IPS DF 4.7 (cell line): ENCODE data around the gene TMEFF1.

ENCODE experiments used
- DNase-seq: peaks from one replicate; pipeline ENCODE4 v3.0.0-alpha.2; 2013; ENCODE audit warnings: low spot score; ENCODE audit errors: extremely low read depth

TMEFF1 gene

GRCh38 chr9:100445903-100446549 is 26.9 kb upstream of the TMEFF1 start:
- DNase-seq, result no peak

GRCh38 chr9:100447041-100447440 is 25.9 kb upstream of the TMEFF1 start:
- DNase-seq, result no peak

GRCh38 chr9:100448266-100448665 is 24.7 kb upstream of the TMEFF1 start:
- no peak for DNase-seq

- no peak for DNase-seq
Measured at GRCh38 chr9:100449420-100449819, 23.5 kb upstream of the TMEFF1 start.

GRCh38 chr9:100452894-100453293 is 20.1 kb upstream of the TMEFF1 start:
- no peak for DNase-seq

GRCh38 chr9:100455470-100455869 is 17.5 kb upstream of the TMEFF1 start:
- DNase-seq, result no peak

GRCh38 chr9:100457517-100457916 is 15.4 kb upstream of the TMEFF1 start:
- no peak for DNase-seq

- no peak for DNase-seq
Measured at GRCh38 chr9:100459963-100460362, 13.0 kb upstream of the TMEFF1 start.

GRCh38 chr9:100465274-100465673 is 7.7 kb upstream of the TMEFF1 start:
- no peak for DNase-seq

GRCh38 chr9:100465761-100466160 is 7.2 kb upstream of the TMEFF1 start:
- DNase-seq, result no peak

GRCh38 chr9:100466171-100466828 is 6.6 kb upstream of the TMEFF1 start:
- DNase-seq, result no peak

GRCh38 chr9:100466829-100467221 is 6.1 kb upstream of the TMEFF1 start:
- no peak for DNase-seq

GRCh38 chr9:100468041-100468440 is 4.9 kb upstream of the TMEFF1 start:
- no peak for DNase-seq

- no peak for DNase-seq
Measured at GRCh38 chr9:100472268-100472667, 681 bp upstream of the TMEFF1 start.

- DNase-seq, result no peak
Measured at GRCh38 chr9:100473276-100474081, 530 bp downstream of the TMEFF1 start.

- DNase-seq, result no peak
Measured at GRCh38 chr9:100474082-100474923, 1.4 kb downstream of the TMEFF1 start.

GRCh38 chr9:100474924-100475276 is 2.0 kb downstream of the TMEFF1 start:
- no peak for DNase-seq

GRCh38 chr9:100477241-100477640 is 4.3 kb downstream of the TMEFF1 start:
- no peak for DNase-seq

GRCh38 chr9:100478192-100478591 is 5.2 kb downstream of the TMEFF1 start:
- DNase-seq, result no peak

- DNase-seq, result no peak
Measured at GRCh38 chr9:100479820-100480219, 6.9 kb downstream of the TMEFF1 start.

GRCh38 chr9:100485196-100485595 is 12.2 kb downstream of the TMEFF1 start:
- no peak for DNase-seq
